ENCODE measurements around the gene ASIC3.

GRCh38 chr7:151091988-151092387 is 43.7 kb downstream of the ASIC3 start:
- TF ChIP-seq CTCF (IDR thresholded peaks at IDR 0.05), result no peak
- no peak for TF ChIP-seq POLR2A (IDR thresholded peaks at IDR 0.05)
